ENCODE measurements around the gene SLC2A1.

SLC2A1 gene

DNA sequence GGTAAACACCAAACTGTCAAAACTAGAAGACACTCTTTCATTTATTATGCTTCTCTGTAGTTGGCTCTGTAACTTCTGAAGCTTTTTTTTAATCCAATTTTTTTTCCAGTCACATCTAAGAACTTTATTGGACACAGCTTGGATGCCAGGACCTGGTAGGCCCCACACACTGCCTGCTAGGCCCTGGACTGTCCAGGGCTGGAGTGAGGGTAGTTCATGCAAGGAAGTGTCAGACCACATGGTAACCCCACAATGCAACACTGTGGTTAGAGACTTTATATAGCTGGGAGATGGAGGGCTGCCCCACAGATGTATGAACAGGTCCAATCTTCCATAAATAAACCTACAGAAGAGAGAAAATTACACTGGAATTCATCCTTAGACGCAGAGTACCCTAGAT lies 7.1 kb downstream of the SLC2A1 start:
- no peak overlapping the region for H3K27ac ChIP-seq
- TF ChIP-seq ZFX (IDR thresholded peaks at IDR 0.05), result no peak

DNA sequence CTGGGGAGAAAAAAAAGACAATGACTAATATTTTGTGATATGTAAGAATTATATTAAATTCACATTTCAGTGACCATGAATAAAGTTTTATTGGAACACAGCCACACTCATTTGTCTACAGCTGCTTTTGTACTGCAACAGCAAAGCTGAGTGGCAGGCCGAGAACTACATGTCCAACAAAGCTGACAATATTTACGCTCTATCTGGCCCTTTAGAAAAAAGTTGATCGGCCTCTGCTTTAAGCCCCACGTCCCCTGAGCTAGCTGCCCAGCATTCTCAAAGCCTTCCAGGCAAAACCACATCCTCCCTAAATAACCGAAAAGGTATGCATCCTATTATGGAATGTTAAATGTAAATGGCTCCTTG lies 8.6 kb downstream of the SLC2A1 start:
- H3K27ac ChIP-seq, result peak overlapping the region; percentile 99; the same call in 1 of the 2 replicates
- TF ChIP-seq CTCF (conservative IDR thresholded peaks at IDR 0.05) (no peak), ZFX (IDR thresholded peaks at IDR 0.05) (no peak)

DNA sequence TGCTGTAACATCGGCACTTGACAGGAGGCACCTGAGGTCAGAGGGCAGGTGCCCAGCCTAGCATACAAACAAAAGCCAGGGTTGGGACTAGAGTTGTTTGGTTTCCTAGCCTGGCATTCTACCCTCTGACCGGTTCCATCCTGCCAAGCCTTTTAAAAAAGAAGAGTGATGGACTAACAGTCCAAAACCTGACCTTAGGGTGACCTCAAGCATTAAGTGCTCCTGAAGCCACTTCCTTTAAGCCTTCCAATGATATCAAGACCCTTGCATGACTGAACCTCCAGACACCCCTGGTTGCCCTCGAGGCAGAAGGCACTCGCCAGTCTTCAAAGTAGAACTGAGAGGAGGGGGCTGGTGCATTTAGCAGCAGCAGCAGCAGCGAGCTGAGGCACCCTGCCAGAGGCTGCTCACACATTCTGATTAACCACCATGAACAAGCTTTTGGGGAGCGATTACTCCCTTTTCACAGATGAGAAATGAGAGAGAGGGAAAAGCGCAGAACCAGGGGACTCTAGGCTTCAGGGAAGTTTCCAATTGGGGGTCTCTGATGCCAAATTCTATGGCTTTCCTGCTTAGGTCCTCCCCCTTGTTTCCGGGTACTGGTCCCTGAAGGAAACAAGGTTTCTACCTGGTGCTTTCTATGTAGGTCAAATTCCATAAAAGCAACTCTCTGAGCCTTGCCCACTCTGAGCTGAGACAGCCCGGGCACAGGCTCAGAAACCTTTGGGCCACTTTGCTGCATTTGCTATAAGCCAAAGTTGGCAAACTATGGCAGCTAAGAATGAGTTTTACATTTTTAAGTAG lies 9.2 kb downstream of the SLC2A1 start:
- peak overlapping the region; percentile 99 for H3K27ac ChIP-seq
- TF ChIP-seq ZFX (IDR thresholded peaks at IDR 0.05) (no peak), CTCF (conservative IDR thresholded peaks at IDR 0.05) (no peak)

- TF ChIP-seq CTCF (conservative IDR thresholded peaks at IDR 0.05) (no peak), ZFX (IDR thresholded peaks at IDR 0.05) (no peak)
- peak overlapping the region; percentile 99 for H3K27ac ChIP-seq
Observed at GRCh38 chr1:42947965-42948732, 10.5 kb downstream of the SLC2A1 start.

DNA sequence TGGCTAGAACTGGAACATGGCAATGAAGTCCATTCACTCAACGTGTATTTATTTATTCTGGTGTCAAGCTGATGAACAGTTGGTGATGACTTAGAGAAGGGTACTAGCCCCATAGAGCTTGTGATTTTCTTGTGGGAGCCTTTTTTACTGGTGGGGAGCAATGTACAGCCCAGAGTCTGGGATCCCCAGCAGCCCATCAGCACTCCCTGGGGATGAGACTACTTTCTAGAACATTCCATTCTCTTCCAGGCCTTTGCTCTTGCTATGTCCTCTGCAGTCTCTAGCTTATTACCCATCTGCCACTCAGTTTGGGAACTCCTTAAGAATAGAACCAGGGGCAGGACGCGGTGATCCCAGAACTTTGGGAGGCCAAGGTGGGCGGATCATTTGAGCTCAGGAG lies 11.6 kb downstream of the SLC2A1 start:
- TF ChIP-seq ZFX (IDR thresholded peaks at IDR 0.05), result no peak
- no peak for TF ChIP-seq CTCF (conservative IDR thresholded peaks at IDR 0.05)
- H3K27ac ChIP-seq, result peak overlapping the region; percentile 99

GRCh38 chr1:42946120-42946898 lies 12.4 kb downstream of the SLC2A1 start:
- peak overlapping the region; percentile 99 for H3K27ac ChIP-seq
- TF ChIP-seq ZFX (IDR thresholded peaks at IDR 0.05), result no peak
- TF ChIP-seq CTCF (conservative IDR thresholded peaks at IDR 0.05), result no peak

DNA sequence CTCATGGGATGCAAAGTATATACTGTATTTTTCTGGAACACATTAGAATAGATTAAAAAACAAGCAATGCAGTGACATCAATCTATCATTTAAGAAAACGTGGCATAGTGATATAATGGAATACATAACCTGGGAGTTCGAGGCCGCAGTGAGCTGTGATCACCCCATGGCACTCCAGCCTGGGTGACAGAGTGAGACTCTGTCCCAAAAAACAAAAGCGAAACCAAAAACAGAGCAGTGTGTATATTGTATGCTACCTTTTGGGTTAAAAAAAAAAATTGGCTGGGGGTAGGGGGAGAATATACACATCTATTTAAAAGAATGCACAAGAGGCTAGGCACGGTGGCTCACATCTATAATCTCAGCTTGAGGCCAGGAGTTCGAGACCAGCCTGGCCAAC lies 13.5 kb downstream of the SLC2A1 start:
- peak overlapping the region; percentile 99 for H3K27ac ChIP-seq
- no peak for TF ChIP-seq ZFX (IDR thresholded peaks at IDR 0.05)
- no peak for TF ChIP-seq CTCF (conservative IDR thresholded peaks at IDR 0.05)

Measured in C4-2B (cell line).